Stimulated activated CD4-positive, alpha-beta T cell treated with anti-CD3 and anti-CD28 coated beads, Interleukin-1b, Interleukin-23, amount 100 ng/mL, for 24 hours (primary cell): Measurements from ENCODE around the gene DENND2A.
A peak's percentile ranks its signal among the peaks of the same experiment; 100 is the strongest.
"Not testable (repeated sequence)": the region's sequence is repeated elsewhere in the genome, so short reads cannot be mapped to it uniquely, and the experiment has no call there.

Experiments
- DNase-seq, 4 experiments: peaks; one replicate each; pipeline ENCODE4 v3.0.0-alpha.2; 2020; ENCODE audit warnings: low read depth in 4 of 4, low spot score in 1 of 4

DENND2A gene

DNA sequence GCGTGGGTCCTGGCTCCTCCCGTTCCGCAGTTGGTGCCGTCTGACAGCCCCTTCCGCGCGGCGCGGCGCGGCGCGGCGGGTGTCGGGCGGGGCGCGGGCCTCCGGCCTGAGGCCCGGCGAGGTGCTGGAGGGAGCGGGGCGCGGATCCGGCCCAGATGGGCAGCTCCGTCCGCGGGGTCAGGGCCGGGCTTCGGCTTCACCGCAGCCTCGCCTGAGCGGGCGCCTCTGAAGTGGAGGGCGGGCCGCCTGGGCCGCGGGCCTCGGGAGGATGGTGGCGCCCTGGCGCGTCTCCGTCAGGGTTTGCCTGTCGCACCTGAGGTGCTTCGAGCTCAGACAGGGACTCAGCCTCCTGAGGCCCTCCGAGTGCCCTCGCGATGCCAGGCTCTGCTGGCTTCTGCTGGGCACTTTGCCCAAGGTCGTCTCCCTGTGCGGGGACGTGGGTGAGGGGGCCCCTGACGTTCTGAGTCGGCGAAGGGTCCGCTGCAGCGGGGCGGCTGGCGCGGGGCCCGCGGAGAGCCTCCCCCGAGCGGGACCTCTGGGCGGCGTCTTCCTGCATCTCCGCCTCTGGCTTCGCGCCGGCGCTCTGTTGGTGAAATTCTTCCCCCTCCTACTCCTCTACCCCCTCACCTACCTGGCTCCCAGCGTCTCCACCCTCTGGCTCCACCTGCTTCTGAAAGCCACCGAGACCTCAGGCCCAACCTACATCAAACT lies 32.6 kb upstream of the DENND2A start:
- peak; percentile 16 to 37 (median 30) for DNase-seq

GRCh38 chr7:140672382-140673062 lies 31.9 kb upstream of the DENND2A start, which contains the start of gene ADCK2:
ADCK2 (plus strand) TSS chr7:140672945; CDS start chr7:140673331, 386 bp downstream.
- DNase-seq: peak; percentile 13 to 61 (median 45)

GRCh38 chr7:140671966-140672365 lies 31.4 kb upstream of the DENND2A start:
- no peak for DNase-seq

DNA sequence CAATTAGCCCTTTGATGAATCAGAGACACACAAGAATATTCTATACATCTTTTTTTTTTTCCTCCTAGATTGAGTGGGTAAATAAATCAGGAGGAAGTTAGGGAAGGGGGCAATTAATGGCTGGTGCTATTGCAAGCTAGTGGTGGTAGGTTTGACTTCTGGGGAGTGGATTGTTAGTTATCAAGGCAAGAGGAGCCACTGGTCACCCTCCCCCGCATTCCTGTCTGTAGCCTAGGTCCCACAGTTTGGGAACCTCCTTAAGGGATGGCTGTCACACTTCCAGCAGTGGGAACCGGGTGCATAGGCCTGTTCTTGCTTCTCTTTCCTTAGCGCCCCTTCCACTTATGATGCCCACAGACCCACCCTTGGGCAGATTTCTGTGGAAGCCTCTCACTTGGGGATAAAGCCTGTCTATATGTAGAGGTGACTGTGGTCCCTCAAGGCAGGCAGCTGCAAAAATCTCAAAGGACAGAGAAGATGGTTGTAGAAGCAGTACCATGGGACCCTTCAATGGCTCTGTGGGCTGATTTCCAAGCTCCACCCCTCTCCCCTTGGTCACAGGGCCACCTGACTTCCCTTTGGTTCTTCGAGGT lies 29.8 kb upstream of the DENND2A start:
- DNase-seq: no peak

DNA sequence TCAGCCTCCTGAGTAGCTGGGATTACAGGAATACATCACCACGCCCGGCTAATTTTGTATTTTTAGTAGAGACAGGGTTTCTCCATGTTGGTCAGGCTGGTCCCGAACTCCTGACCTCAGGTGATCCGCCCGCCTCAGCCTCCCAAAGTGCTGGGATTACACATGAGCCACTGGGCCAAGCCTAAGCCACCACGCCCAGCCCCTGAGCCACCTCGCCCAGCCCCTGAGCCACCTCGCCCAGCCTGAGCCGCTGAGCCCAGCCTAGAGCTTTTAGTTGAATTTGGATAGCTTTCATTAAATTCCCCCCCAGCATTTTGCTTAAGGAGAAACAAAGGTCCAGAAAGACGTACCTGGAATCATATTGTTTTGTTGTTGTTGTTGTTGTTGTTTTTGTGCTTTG lies 29.2 kb upstream of the DENND2A start:
- DNase-seq: not testable (repeated sequence)

DNA sequence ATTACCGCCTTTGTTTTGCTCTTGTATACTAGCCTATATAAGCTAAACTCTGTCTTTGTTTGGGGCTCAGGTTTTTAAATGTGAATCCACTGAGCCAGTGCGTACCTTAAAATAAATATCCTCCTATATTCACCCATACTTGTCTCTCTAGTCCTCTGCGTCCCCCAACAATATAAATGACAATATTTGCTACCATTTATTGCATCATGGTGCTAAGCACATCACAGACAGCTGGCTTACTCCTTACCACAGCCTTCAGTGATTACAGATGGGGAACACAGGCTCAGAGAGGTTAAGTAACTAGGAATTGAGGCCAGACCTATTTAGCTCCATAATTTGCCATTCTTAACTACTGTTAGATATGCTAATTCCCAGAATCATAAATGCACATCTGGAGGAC lies 28.7 kb upstream of the DENND2A start:
- no peak for DNase-seq

DNA sequence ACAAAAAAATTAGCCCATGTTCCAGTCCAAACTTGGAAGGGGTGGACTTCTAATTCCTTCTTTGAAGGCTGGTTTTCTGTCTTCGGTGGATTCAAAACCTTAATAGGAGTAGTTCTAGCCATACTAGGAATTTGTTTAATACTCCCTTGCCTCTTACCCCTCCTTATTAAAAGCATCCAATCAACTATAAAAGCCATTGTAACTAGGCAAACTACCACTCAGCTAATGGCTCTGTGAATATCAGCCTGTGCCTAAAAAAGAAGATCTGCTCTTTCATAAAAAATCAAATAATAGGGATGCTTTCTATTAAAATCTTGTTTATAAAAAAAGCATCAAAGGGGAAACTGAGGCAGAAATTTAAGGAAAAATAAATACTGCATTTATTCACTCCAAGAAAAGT lies 28.0 kb upstream of the DENND2A start:
- DNase-seq: no peak

DNA sequence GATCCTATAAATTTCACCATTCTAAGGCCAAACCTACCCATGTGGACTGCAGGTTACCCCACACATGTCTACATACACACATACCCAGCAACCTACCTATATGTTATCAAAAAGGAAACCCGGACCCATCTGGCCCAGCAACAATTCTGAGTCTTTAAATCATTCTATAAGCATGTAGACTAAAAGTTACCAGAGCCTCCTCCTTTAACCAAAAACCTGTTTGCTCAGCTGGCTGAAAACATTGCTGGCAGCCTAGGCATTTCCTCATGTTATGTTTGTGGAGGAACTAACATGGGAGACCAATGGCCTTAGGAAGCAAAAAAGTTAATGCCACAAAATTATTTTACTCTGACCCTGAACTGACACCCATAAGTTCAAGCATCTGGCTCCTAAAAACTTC lies 26.9 kb upstream of the DENND2A start:
- no peak for DNase-seq

GRCh38 chr7:140662938-140663337 lies 22.3 kb upstream of the DENND2A start:
- not testable (repeated sequence) for DNase-seq

- DNase-seq: no peak
Measured at GRCh38 chr7:140661124-140661523, 20.5 kb upstream of the DENND2A start.

DNA sequence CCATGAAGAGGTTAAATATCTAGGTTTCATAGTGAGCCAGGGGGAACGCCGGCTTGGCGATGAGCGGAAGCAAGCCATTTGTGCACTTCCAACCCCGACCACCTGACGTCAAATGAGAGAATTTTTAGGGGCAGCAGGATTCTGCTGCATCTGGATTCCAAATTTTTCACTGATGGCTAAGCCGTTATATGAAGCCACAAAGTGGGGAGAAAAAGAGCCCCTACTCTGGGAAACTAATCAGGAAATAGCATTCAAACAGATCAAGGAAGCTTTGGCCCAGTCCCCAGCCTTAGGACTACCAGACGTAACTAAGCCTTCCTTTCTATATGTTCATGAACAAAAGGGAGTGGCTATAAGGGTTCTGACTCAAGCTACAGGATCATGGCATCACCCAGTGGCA lies 19.2 kb upstream of the DENND2A start:
- no peak for DNase-seq

DNA sequence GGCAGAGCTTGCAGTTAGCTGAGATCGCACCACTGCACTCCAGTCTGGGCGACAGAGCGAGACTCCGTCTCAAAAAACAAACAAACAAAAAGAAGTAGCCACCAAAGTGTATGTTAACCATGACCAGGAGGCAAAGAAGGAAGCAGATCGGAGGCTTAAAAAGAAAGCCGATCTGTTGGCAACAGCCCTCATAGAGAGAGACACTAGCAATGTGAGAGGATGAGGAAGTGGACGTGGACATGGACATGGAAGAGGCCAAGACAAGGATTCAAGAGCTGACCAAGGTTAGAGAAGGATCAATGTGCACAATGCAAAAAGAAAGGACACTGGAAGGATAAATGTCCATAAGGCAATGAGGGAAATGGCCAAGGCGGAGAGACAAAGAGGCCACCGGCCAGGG lies 17.3 kb upstream of the DENND2A start:
- DNase-seq: no peak

DNA sequence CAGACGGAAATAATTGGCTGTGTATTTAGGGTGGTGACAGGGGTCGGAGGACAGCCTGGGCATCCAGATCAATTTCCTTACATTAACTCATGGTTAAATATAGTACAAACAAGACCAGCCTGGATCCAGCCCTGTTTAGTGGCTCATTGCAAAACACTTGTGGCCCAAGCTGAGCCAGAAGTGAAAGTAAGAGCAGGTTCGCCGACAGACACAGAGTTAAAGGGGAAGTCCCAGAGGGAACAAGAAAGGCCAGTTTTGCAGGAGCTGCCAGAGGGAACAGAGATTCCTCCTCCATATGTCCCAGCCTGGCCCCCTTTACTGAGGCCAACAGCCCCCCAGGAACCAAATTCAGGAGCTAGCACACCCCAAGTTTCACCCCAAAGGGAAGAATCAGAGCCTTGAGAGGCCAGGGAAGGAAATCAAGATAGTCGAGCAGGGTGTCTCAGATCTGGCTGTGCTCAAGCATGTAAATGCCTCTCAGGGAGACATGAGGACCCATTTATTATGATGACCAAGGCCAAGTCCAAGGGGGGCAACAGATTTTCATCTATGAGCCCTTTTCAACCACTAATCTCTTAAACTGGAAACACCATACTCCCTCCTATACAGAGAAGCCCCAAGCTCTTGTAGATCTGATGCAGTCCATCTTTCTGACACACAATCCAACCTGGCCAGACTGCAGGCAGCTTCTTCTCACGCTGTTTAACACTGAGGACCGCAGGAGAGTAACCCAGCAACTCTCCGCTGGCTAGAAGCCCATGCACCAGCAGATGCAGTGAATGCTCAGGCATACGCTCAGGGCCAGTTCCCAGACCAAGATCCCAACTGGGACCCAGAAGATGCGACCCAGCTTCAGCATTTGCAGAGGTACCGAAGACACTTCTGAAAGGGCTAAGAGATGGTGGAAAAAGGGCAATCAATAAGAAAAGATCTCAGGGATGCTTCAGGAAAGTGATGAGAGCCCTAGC lies 16.2 kb upstream of the DENND2A start:
- no peak for DNase-seq

DNA sequence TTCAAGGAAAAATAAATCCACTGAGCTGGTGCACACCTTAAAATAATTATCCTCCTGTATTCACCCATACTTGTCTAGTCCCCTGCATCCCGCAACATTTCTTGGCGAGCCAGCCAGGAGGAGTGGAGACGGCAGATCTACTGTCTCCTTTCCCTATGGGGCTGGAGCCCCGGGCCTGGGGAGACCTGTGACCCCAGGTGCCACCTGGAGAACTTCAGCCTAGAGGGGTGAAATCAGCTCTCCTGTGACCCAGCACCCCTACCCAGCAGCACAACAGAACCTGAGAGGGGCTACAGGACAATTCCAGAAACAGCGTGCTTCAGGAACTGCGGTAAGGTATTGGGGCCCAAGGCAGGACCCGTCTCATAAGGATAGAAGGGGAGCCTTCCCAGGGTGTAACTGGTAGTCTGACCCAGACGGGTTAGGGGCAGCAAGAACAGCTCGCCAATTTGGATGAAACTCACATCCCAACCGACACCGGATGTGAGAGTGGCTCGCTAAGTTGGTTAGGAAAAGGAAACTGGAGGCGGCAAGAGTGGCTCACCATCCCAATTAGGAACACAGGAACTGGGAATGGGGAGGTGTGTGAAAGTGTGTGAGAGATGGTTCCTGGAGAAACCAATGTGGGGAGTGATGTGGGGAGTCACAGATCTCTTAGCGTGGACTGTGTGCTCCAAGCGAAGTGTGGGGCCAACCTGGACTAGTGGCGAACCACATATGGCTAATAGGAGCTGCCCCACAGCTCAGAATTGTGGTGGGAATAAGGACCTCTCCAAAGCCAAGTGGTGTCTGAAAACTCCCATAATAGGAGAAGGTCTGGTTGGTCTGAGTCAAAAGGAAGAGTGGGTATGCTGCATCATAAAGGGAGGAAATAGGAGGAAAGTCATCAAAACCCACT lies 15.1 kb upstream of the DENND2A start:
- no peak for DNase-seq

GRCh38 chr7:140654661-140655060 lies 14.0 kb upstream of the DENND2A start:
- DNase-seq: no peak

DNA sequence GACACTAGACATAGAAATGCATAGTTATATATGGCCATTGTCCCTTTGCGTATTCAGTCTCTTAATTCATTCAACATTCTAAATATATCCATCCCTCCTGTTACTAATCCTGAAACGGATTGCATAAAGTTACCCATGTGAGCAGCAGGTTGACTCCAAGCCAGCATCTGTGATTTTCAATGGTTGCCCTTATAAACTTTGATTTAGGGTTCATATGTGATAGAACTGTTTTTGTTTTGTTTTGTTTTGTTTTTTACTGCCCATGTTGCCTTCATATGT lies 13.4 kb upstream of the DENND2A start:
- DNase-seq: no peak

- no peak for DNase-seq
Measured at GRCh38 chr7:140653319-140654108, 12.9 kb upstream of the DENND2A start.

GRCh38 chr7:140650367-140650766 lies 9.8 kb upstream of the DENND2A start:
- no peak for DNase-seq

DNA sequence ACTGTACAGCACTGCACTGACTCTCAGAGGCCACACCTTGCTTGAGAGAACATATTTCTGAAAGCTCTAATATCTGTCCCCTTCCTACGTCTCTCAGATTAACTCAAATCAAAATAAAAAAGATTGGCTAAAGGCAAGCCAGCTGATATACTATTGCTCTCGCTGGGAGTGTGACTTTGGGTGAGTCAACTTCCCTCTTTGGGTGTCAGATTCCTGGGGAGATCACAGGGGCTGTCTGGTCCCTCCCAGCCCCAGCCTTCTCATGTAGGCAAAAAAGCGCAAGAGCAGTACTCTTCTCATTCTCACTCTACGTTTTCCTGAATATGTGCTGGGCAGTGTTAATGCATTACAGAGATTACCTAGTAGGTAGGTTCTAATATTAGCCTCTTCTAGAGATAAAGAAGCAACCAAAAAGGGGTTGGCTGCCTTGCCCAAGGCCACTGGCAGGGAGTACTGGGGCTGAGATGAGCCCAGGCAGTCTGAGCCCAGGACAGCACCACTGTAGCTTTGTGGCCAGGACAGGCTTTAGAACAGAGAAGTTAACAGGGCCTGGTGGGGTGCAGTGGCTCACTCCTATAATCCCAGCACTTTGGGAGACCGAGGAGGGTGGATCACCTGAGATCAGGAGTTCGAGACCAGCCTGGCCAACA lies 9.1 kb upstream of the DENND2A start:
- DNase-seq: no peak
